Stimulated activated CD8-positive, alpha-beta memory T cell treated with anti-CD3 and anti-CD28 coated beads, Interleukin-12 subunit alpha, Interleukin-12 subunit beta, amount 100 ng/mL, for 24 hours (primary cell): ENCODE data around the gene GPR176.
"Not testable (repeated sequence)": the region's sequence is repeated elsewhere in the genome, so short reads cannot be mapped to it uniquely, and the experiment has no call there.

Experiments
- DNase-seq: peaks from one replicate; pipeline ENCODE4 v3.0.0-alpha.2; 2020; ENCODE audit errors: extremely low read depth

Gene GPR176

GRCh38 chr15:39857132-39857531 is 62.9 kb downstream of the GPR176 start:
- no peak for DNase-seq

DNA sequence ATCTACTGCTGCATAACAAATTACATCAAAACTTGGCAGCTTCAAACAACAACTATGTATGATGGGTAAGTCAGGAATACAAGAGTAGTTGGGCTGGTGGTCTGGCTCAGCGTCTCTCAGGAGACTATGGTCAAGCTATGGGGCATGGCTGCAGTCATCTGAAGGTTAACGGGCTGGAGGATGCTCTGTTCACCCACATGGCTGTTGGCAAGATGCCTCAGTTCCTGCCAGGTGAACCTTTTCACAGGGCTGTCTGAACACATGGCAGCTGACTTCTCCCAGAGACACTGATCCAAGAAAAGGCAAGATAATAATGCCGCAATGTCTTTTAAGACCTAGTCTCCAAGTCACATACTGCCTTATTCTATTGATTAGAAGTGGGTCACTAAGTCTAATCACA is 63.7 kb downstream of the GPR176 start:
- no peak for DNase-seq

GRCh38 chr15:39855400-39855799 is 64.7 kb downstream of the GPR176 start:
- DNase-seq, result no peak

DNA sequence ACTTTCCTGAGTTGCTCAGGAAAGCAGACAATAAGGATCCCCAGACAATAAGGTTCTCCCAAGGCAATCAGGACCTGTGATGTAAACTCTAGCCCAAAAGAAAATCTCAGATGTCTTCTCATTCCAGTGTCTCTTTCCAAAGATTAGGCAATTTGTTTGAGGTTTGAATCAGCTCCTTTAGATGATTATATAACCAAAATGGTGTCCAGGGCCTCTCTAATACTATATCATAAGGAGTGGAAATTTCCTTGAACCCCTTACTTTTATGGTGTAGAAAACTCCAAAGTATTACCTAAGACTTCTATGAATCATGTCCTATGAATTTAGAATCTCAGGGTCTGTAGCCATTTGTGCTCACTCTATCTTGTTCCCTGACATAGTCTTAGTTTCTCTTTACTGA is 65.9 kb downstream of the GPR176 start:
- DNase-seq, result no peak

DNA sequence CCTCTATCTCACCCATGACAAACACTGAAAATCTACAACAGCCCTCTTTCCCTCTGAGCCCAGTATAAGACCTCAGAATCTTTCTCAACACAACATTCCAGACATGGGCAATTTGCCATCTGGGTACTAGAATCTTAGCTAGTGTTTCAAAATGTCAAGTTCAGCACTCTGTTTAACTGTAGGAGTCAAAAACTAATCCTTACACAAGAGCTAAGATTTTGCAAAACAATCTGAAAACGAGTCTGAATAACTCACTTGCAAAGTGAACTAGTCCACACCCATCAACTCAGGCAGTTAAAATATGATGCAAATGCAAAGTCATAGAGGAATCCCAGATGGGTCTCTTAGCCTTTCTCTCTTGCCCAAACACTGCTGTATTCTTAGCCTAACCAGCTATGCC is 67.8 kb downstream of the GPR176 start:
- DNase-seq, result no peak

DNA sequence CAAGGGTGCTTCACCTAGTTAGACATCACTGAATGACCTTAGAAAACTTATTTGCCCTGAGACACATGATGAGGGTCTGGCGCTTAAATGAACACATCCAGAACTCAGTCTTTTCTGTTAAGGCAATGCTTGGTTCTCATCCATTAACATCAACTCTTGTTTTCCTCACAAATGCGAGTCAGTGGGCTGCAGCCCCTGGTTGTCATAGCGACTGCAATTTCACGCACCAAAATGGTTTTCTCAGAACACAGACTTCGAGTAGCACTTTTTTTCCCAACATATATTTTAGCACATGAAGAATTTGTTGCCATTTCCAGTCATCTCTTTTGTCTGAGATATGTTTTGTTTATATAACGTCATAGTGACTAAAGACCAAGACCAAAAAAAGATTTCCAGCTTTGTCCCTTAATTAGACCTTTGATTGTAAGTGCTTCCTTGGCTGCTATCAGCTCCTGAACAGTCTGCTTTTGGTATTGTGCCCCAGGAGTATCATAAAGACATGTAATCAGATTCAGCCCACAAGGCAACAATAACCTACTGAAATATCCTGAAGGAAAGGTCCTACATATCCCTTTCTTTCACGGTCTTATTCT is 68.5 kb downstream of the GPR176 start:
- DNase-seq, result no peak

DNA sequence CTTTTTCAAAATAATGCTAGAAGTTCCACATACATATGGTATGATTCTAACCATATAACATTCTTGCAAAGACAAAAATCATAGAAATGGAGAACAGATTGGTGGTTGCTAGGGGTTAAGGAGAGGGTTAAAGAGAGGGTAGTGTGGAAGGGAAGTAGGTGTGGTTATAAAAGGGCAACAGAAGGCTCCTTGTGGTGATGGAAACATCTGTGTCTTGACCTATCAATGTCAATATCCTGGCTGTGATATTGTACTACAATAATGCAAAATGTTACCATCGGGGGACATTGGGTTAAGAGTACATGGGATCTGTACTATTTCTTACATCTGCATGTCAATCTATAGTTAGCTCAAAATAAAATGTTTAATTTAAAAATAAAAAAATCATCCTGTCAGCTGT is 69.6 kb downstream of the GPR176 start:
- no peak for DNase-seq

DNA sequence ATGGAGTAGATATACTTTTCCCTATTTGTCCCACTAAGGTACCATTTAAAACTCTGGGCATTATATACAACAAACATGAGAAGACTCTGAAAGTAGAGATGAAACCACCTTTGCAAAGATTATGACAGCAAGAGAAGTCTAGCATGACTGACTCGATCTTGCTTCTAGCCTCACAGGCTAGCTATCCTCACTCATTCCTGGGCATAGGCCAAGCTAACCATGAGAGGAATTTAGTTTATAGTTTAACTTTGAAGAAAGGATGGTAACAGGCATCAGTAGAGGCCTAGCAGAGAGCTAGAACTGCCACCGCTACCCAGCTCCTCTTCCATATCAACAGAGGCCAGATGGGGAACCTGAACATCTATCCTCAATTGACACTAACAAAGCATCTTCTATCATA is 74.0 kb downstream of the GPR176 start:
- DNase-seq, result no peak

DNA sequence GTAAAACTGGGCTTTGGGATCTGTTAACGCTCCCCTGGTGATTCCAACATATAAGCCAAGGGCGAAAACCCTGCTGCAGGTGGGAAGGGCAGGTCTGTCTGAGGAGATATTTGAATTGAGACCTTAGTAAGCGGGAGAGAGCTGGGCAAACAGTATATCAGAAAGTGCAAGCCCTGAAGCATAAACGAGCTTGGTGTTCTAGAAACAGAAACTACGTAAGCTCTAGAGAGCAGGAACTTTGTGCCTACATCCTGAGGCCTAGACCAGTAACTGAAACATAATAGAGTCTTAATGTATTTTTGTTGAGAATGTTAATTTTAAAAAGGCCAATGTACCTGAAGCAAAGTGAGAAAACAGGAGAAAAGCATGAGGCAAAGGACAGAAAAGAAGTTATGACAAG is 74.5 kb downstream of the GPR176 start:
- DNase-seq, result no peak

GRCh38 chr15:39843565-39843964 is 76.5 kb downstream of the GPR176 start:
- no peak for DNase-seq

DNA sequence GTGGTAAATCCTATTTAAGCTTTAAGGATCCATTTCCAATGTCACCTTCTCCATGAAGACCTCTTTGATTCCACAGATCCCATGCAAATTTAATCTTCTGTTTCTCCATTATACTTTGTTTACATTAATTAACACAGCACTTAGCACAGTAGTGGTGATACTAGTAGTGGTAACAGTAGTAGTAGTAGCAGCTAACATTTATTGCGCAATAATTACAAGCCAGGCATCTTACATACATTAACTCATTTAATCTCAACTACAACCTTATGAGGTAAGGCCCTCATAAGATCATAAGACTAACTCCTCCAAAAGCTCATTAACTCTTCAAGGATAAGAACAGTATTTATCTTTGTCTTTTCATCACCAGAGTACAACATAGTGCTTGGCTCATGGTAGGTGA is 82.6 kb downstream of the GPR176 start:
- DNase-seq, result no peak

GRCh38 chr15:39835550-39835949 is 84.5 kb downstream of the GPR176 start:
- no peak for DNase-seq

DNA sequence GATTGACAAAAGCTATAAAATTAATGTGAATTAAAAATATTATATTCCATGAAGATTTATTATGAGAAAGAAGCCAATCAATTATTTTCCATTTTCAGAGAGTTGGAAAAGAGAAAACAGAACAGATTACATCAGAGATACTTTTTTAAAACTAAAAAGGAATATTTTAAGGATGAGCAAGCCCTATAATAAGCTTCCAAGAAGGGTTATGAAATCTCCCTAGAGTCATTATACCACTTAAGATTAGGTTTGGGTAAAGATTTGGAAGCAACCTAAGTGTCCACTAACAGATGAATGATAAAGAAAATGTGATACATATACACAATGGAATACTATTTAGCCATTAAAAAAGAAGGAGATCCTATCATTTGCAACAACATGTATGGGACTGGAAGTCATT is 85.8 kb downstream of the GPR176 start:
- no peak for DNase-seq

GRCh38 chr15:39833515-39833981 is 86.5 kb downstream of the GPR176 start:
- no peak for DNase-seq

- no peak for DNase-seq
Observed at GRCh38 chr15:39830166-39830565, 89.9 kb downstream of the GPR176 start.

GRCh38 chr15:39828374-39828931 is 91.6 kb downstream of the GPR176 start:
- DNase-seq, result no peak

GRCh38 chr15:39826975-39827374 is 93.1 kb downstream of the GPR176 start:
- DNase-seq, result no peak

DNA sequence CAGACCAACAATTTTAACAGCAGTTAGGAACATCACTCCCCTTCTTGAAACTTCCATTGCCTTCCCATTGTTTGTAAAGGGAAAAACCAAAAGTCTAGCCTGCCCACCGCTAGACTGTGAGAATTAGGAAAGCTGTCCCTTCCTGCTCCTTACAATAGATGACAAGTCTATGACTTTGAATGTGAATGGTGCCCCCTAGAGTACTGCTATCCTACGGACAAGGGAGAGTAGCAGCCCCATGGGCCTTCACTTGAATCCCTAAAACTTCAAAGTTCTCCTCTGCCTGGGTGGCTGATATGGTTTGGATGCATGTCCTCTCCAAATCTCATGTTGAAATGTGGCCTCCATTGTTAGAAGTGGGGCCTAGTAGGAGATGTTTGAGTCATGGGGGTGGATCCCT is 96.4 kb downstream of the GPR176 start:
- no peak for DNase-seq

- DNase-seq, result no peak
Observed at GRCh38 chr15:39820050-39820602, 99.9 kb downstream of the GPR176 start.

GRCh38 chr15:39819533-39819932 is 100.5 kb downstream of the GPR176 start:
- no peak for DNase-seq

DNA sequence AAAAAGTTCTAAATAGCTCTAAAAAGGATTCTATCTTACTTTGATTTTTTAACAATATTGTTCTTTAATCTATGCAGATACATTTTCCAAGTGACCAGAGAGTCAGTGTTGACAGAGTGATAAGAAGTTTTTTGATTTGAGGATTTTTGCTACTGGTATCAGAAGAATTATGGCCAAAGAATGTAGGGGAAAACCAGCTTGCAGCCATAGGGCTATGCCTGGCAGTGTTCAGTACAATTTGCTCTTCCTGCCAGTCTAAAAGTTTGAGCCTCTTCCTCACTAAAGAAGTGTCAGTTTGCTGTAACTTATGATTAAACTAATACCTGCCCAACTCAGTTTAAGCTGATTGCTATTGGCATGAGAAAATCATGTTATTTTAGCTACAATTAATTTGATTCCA is 102.2 kb downstream of the GPR176 start:
- no peak for DNase-seq

DNA sequence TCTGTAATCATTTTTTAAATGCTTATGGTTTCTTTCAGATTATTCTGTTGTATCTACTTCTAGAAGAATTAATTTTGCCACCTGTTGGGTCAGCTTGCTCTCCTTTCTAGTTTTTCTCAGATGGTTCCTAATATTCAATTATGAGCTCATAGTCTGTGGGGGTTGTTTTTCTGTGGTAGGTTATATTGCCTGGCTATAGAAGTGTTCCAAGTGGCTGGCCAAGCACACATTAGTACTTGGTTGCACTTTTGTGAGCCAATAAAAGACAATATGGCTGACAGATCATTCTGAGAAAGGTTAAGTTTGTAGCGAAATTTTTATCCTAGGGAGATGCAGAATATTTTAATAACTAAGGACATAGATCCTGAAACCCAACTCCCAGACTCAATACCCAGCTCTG is 105.6 kb downstream of the GPR176 start:
- DNase-seq, result no peak

DNA sequence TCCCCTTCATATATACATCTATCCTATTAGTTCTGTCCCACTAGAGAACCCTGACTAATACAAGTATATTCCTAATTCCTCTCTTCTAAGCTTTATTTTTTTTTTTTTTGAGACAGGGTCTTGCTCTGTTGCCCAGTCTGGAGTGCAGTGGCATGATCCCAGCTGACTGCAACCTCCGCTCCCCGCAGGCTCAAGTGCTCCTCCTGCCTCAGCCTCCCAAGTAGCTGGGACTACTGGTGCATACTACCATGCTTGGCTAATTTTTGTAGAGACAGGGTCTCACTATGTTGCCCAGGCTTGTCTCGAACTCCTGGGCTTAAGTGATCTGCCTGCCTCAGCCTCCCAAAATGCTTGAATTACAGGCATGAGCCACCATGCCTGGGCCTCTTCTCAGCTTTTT is 107.4 kb downstream of the GPR176 start:
- DNase-seq, result not testable (repeated sequence)

GRCh38 chr15:39808909-39809308 is 111.2 kb downstream of the GPR176 start:
- DNase-seq, result no peak
